GM18498 (cell line): ENCODE data around the gene DTX1.

Source experiments
- ATAC-seq: cut with Tn5 transposase; IDR thresholded peaks from one replicate; pipeline ENCODE4 v1.9.1; 2021; ENCODE audit warnings: mild to moderate bottlenecking, moderate library complexity; ENCODE audit not compliant: unreplicated experiment

DTX1 gene

DNA sequence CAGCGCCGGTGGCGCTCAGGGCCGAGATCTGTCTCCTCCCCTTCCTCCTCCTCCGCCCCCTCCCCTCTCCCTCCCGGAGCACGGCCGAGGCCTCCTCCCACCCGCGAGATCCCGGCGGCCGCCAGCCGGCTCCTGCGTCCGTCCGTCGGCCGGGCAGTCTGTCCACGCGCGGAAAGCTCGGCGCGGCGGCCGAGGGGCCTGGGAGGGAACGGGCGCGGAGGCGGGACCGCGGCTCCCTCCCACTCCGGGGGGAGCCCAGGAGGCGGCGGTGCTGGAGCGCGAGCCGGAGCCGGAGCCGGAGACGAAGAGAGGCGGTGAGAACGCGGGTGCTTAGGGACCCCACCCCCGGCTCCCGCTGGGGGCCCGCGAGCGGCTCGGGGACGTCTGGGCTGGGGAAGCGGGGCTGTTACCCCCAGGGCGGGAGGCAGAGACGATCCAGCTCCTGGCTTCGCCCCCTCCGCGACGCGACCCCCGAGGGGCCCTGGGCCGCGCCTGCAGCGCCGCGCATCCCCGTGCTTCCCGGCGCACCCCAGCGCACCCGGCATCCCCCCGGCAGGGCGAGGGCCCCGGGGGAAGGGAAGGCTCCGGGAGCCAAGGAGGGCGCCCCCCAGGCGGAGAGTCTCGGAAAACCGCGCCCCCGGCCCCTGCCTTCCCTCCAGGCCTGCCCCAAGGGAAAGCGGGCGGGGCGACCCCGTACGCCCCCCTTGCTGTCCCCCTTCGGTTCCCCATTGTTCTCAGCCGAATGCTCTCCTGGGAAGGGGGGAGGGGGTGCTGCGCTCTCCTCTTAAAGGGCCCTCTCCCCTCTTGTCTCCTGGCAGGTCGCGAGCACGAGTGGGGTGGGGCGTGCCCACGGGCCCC lies at the start of gene DTX1:
TSS of gene DTX1 (plus strand) at position 100 of the 858 bp plus-strand sequence. CDS start 1,463 bp downstream, outside the sequence.
- no peak for ATAC-seq

DNA sequence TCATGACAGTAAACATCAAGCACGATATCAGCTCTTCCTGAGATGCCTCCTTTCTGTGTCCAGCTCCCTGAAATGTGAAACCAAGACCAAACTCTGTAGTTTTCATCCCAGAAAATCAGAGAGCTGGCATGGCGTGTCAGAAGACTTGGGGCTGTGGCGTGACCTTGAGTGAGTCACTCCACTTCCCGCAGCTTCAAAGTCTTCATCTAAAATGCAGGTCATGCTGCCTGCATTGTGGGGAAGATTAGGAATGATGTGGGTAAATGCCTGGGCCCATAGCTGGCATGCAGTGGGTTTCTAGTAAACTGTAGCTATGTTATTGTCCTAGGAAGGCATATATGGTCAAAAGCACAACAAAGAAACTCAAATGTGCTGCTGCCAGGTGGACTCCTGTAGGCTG lies 49.4 kb upstream of the DTX1 start:
- ATAC-seq: no peak

DNA sequence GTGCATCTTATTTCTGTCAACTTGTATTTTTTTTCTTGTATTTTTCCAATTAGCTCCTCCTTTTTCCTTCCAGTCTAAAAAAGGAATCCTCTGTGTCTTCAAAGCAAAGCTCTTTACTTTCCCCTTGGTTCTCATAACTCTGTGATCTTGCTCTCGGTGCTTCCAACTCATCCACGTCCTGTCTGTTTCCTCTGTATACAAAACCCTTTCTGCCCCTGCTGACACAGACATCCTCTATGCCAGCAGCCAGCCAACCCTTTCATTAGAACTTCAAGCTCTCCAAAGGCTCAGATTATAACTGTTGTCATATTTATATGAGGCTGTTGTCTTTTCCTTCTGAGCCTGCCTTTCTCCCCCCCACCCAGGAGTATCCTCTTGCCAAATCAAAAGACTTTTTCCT lies 45.8 kb upstream of the DTX1 start:
- ATAC-seq: no peak

DNA sequence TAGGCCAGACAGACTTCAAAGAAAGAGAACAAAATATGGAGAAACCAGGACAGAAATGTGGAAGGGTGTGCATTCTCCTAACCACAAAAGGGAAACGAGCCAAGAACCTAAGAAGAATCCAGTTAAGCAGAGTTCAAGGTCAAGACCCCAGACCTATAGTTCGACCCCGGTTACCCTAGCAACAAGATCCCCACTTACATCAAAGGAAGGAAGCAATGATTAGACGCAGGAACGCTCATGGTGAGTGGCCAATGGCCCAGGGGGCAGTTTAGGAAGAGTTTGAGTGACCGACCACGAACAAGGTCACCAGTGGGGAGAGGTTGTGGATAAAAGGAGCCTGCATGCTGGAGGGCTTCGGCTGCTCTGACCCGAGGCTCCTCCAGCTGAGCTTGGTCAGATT lies 42.0 kb upstream of the DTX1 start:
- no peak for ATAC-seq

DNA sequence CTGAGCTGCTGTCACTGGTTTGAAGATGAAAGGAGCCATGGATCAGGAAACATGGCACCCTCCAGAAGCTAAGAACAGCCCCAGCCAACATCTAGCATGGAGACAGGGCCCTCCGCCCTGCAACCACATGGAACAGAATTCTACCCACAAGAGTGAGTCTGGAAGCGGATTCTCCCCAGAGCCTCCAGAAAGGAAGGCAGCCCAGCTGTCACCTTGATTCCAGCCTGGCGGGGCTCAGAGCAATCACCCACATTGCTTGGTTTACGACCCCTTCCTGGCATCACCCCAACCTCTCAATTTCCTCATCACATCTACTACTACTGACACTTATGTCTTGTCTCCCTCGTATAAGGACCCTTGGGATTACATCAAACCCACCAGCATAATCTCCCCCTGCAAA lies 39.7 kb upstream of the DTX1 start:
- ATAC-seq: no peak

DNA sequence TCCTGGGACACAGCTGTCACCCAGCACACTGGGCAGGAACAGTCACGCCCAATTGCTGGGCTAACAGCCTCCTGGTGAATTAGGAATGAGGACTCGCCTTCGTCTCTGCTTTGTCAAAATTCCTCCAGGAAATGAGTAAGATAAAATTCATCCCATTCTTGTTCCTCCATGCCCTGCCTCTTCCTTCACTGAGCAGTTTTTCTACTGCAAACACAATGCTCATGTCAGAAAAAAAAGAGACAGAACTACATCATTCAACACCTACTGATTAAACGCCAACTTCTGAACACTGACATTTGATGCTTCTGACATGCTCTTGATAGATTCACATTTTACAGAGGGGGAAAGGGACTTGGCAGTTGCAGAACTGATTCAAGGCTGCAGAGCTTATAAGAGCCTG lies 37.5 kb upstream of the DTX1 start:
- ATAC-seq: no peak

DNA sequence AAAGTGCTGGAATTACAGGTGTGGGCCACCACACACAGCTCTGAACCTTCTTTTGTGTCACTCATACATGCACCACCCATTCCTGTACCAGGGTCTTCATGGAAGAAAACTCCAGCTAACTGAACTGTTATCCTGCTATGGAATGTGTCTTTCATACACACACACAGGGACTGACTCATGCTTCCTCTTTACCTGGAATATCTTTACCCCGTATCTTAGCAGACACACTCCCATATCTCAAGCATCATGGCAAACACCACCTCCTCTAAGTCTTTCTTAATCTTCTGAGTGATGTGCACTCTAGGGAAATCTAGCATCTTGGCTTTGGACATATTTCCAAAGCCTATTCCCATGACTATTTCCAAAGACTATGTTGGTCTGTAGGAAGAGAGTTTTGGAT lies 35.0 kb upstream of the DTX1 start:
- ATAC-seq: no peak

DNA sequence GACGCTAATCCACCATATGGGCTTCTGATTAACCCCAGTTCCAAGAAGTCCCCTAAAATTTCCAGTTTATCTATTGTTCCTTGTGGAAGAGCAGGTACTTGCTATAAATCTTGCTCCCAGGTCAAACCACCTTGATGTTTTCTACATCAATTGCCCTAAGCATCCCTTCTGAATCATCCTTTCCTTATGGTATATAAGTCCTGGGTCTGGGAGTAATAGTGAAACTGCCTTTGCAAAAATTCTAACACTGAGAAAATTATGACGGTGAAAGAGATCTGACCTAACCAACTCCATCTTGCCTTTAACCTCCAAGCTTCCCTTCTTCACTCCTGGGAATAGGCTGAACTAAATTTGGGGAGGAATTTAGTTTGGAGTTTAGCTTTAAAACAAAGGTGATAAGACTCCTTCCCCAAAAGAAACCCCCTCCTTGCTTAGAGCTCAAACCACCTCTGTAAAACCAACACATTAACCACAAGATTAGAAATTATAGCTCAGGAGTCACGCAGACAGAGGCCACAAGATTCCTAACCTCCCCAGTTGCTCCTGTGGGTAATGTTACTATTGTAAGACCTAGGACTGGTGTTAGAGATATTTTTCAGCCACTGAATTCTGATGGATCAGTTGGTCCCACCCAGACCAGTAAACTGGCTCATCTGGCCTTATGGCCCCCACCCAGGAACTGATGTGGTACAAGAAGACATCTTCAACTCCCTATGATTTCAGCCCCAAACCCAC lies 33.8 kb upstream of the DTX1 start:
- ATAC-seq: no peak

DNA sequence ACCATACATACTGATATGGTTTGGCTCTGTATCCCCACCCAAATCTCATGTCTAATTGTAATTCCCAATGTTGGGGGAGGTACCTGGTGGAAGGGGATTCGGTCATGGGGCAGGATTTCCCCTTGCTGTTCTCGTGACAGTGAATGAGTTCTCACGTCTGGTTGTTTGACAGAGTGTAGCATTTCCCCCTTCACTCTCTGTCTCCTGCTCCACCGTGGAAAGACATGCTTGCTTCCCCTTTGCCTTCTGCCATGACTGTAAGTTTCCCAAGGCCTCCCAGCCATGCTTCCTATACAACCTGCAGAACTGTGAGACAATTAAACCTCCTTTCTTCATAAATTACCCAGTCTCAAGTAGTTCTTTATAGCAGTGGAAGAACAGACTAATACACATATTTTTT lies 28.8 kb upstream of the DTX1 start:
- no peak for ATAC-seq

DNA sequence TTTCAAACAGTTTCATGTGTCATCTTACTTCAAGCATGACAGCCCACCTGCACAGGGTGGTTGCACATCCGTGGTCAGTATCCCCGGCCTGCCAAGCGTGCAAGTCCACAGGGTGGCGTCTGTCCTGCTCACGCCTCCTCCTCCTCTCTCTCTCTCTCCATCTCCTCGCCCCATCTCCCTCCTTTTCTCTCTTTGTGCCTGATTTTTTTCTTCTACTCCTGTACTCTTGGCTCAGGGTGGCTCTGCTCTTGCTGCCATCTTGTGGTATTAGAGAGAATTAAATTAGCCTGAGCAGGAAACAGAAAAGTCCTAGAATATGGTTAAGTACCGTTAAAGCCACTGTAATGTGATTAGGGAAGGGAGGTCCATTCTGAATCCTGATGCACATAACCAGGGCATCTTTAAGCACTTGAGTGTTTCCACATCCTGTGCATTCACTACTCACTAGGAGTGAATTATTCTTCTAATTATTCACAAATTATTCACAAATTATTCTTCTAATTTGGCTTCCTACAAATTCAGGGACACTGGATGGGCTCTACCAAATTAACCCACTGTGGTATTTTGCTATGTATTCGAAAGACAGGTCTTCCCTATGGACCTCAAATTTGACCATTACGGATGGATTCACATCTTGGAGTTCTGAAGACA lies 25.5 kb upstream of the DTX1 start:
- ATAC-seq: no peak

DNA sequence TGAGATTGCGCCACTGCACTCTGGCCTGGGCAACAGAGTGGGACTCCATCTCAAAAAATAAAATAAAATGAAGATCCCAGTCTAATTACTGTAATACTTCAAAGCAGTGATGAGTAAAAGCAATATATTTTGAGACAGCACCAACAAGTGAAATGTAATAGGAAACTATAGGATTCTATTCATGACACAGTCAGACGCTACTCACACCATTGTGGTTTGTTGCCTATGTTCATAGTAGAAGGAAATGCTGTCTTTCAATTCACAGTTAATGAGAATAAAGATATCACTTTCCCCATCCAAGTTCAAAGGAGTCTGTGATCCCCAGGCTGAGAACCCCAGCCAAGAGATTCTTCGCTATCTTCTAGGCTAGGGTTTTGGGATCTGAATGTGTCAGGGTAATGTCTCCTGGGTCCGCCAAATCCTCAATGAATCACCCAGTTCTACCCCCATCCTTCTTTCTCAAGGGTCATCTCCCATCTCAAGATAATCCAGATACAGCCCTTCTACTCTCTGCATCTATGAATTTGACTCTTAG lies 16.6 kb upstream of the DTX1 start:
- ATAC-seq: no peak

DNA sequence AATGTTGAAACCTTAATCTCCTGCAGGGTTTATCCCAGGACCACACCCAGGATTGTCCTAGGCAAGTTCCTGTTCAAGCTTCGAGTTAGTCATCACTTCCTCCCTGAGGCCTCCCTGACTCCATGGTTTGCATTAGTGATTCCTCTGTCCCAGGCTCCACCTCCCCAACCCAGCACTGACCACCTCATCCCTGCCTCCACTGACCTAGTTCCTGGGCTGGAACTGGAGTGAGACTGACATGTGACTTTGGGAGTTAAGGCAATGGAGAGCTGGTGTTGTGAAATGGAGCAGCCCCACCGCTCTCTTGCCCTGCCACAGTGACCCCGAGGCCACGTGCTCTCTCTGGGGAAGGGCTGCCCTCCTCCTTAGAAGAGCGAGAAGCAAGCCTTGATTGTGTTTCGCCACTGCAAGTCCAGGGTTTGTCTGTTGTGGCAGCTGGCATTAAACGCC lies 15.8 kb upstream of the DTX1 start:
- ATAC-seq: no peak

DNA sequence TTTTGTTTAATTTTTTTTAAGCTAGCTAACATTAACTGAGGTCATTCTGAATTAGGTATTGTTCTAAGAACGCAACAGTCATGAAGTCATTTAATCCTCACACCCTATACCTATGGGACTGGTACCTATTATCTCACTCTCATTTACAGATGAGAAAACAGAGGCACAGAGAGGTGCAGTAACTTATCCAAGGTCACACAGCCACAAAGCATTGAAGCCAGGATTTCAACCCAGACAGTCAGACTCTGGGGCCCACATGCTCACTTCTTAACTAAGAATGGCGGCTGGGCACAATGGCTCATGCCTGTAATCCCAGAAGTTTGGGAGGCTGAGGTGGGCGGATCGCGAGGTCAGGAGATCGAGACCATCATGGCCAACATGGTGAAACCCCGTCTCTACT lies 15.0 kb upstream of the DTX1 start:
- no peak for ATAC-seq

DNA sequence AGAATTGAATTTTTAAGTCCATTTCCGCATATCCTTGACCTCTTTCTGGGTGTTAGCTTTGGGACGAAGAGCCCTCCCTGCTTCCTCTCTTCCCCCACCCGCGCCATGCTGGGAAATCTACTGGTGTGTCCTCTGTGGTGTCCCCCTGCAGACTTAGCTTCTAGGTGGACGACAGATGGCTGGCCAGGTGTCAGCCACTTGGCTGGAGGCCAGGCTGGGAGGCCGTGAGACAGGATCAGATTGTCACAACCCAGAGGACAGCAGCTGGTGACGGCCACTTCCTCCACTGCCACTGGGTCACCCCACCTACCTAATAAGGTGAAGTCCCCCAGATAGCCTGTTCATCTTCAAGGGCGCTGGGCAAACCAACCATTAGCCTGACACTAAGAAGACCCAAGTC lies 13.3 kb upstream of the DTX1 start:
- ATAC-seq: no peak

DNA sequence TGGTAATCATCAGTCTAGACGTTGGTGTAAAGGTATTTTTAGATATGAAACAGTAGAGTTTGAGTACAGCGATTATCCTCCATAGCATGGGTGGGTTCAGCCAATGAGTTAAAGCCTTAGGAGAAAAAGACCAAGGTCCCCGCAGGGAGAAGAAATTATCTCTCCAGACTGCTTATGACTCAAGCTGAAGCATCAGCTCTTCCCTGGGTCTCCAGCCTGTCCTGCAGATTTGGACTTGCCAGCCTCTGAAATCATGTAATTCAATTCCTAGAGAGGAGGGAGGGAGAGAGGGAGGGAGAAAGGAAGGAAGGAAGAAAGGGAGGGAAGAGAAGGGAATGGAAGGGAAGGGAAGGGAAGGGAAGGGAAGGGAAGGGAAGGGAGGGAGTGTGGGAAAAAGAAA lies 12.0 kb upstream of the DTX1 start:
- ATAC-seq: no peak

DNA sequence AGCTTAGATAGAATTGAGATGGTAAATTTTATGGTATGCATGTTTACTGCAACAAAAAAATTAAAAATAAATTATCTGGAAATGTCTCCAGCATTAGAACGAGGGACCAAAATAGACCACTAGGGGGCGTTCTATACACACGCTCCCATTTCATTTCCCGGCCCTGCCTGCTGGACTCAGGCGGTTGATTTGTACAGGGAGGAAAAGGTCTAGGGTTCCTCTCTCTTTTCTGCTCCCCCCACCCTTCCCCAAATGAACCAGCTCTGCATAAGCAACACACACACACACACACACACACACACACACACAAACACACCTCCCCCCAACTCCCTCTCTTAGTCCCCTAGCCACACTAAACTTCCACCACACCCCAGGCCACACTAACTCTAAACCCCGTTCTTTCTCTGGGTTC lies 7.8 kb upstream of the DTX1 start:
- no peak for ATAC-seq

DNA sequence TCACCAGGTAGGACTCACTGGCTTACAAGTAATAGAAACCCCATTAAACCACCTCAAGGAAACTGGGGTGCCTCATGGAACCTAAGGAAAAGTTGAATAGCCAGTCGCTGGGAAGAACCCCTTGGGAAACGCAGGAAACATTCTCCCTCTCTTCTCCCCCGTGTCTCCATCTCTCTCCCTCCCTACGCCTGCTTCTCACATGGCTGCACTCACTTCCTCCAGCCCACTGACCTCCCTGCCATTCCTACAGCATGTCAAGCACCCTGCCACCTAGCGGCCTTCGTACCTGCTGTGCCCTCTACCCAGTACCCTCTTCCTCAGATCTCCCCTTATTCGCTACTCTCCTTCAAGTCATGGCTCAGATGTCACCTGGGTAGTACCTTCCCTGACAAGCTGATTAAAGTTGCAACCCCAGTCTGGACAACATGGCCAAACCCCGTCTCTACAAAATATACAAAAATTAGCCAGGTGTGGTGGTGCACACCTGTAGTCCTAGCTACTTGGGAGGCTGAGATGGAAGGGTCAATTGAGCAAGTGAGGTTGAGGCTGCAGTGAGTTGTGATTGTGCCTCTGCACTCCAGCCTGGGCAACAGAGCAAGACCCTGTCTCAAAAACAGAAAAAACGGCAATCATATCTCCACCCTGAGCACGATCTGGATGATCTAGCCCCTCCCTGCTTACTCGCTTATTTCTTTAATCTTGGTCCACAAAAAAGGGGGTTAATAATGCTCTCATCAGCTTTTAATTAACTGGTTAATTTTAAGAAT lies 6.4 kb upstream of the DTX1 start:
- ATAC-seq: no peak

DNA sequence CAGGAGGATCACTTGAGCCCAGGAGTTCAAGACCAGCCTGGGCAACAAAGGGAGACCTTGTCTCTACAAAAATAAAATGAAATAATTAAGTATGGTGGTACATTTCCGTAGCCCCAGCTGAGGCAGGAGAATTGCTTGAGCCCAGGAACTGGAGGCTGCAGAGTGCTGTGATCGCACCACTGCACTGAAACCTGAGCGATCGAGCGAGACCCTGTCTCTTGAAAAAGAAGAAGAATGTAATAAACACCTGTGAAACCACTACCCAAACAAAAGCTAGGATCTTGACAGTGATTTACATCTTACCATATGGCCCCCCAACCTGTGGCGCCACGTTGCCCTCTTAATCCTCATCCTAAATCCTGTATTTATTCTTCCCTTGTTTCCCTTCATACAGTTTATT lies 5.7 kb upstream of the DTX1 start:
- ATAC-seq: no peak

DNA sequence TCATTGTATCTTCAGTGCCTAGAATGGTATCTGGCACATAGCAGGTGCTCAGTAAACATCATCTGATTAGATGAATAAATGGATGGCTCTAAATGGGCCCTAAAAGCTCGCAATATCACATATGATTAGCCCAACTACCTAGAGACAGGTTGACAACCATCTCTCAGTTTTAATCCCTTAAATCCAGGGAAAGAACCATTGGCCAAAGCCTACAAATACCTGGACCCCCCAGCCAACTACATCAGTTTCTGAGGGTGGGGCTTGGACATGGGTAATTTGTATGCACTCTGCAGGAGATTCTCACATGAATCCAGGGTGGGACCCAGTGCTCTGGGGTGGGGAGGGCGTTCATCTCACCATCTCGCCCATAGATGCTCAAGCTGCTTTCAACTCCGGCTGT lies 4.8 kb upstream of the DTX1 start:
- ATAC-seq: no peak

DNA sequence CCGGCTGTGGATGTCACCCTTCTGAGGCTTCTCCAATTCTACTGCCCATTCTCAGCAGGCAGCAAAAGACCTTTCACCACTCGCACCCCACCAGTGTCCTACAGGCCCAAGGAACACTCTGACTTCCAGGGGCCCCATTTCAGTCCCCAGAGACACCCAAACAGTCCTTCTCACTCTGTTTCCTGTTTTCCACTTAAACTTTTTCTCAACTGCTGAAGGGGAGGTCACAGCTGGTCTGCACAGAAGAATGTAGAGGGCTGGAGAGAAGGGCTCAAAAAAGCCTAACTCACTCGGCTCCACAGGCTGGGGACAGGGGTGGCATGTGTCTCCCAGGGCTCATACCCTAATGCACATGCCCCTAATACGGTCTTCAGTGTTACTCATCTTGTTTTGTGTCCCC lies 4.2 kb upstream of the DTX1 start:
- ATAC-seq: no peak

DNA sequence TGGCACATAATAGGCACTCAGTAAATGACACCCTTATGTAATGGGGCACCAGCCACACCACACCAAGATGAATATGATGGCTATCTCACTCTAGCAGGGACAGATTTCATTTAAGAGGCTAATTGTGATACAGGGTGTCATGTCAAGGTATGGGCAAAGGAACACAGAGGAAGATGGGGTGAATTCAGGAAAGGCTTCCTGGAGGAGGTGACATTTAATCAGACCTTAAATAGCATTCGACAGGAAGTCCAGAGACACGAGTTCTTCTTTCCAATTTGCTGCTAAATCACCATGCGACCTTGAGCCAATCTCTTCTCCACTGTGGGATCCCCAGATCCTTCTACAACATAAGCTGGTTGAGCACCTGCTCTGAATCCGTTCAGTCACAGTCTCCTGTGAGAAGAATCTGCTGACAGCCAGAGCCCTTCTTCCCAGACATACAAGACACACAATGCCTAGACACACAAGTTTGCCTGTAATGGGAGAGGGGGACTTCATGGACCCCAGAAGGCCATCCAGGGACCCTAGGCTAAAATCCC lies 1.5 kb upstream of the DTX1 start:
- no peak for ATAC-seq
